H9 (cell line): ENCODE results near the gene PMIS2. TPM values are rescaled to one million over a fixed set of nuclear protein-coding genes. Genes with fewer than 3 reads are reported as not detected.

ENCODE experiments used
- DNase-seq: peaks from one replicate; pipeline ENCODE4 v3.0.0-alpha.2; 2017
- H2AFZ ChIP-seq: one replicate; pipeline ENCODE4 v1.6.1; 2013; ENCODE audit warnings: mild to moderate bottlenecking, low read length, control low read depth, moderate library complexity
- H2AK5ac ChIP-seq: 2 replicates; pipeline ENCODE4 v1.6.1; 2013; ENCODE audit warnings: low read length, control low read depth, mixed read lengths; ENCODE audit not compliant: insufficient read length
- H2BK120ac ChIP-seq: one replicate; pipeline ENCODE4 v1.6.1; 2013; ENCODE audit warnings: low read depth, mild to moderate bottlenecking, low read length, control low read depth, inconsistent platforms; ENCODE audit not compliant: poor library complexity, severe bottlenecking
- H2BK12ac ChIP-seq: 2 replicates; pipeline ENCODE4 v1.6.1; 2013; ENCODE audit warnings: low read length, control low read depth, mixed read lengths, low read depth; ENCODE audit not compliant: insufficient read length
- H2BK15ac ChIP-seq: 2 replicates; pipeline ENCODE4 v1.6.1; 2013; ENCODE audit warnings: low read depth, low read length, control low read depth
- H2BK20ac ChIP-seq: one replicate; pipeline ENCODE4 v1.6.1; 2013; ENCODE audit warnings: low read depth, mild to moderate bottlenecking, low read length, control low read depth, inconsistent platforms; ENCODE audit not compliant: poor library complexity, severe bottlenecking
- H2BK5ac ChIP-seq: 2 replicates; pipeline ENCODE4 v1.6.1; 2013; ENCODE audit warnings: low read length, control low read depth, mixed read lengths; ENCODE audit not compliant: insufficient read length
- H3K14ac ChIP-seq: 2 replicates; pipeline ENCODE4 v1.6.1; 2013; ENCODE audit warnings: low read length, control low read depth; ENCODE audit not compliant: insufficient read depth
- H3K18ac ChIP-seq: 2 replicates; pipeline ENCODE4 v1.6.1; 2013; ENCODE audit warnings: low read depth, mild to moderate bottlenecking, mixed read lengths, low read length, control low read depth; ENCODE audit not compliant: insufficient read length
- H3K23ac ChIP-seq: 2 replicates; pipeline ENCODE4 v1.6.1; 2013; ENCODE audit warnings: low read length, control low read depth, mixed read lengths, low read depth; ENCODE audit not compliant: insufficient read length
- H3K23me2 ChIP-seq: 2 replicates; pipeline ENCODE4 v1.6.1; 2013; ENCODE audit warnings: low read depth, mild to moderate bottlenecking, mixed read lengths, low read length, control low read depth; ENCODE audit not compliant: insufficient read length, poor library complexity, severe bottlenecking
- H3K27ac ChIP-seq: 2 replicates; pipeline ENCODE4 v1.5.1; 2013; ENCODE audit warnings: low read length, control low read depth, mixed read lengths, low read depth; ENCODE audit not compliant: insufficient read length
- H3K27me3 ChIP-seq: 2 replicates; pipeline ENCODE4 v1.6.1; 2013; ENCODE audit warnings: low read length, control low read depth, inconsistent platforms; ENCODE audit not compliant: insufficient read depth
- H3K4ac ChIP-seq: 2 replicates; pipeline ENCODE4 v1.6.1; 2013; ENCODE audit warnings: low read depth, mild to moderate bottlenecking, control low read depth, inconsistent platforms, low read length, moderate library complexity
- H3K4me1 ChIP-seq: 2 replicates; pipeline ENCODE4 v1.6.1; 2013; ENCODE audit warnings: low read length, control low read depth, inconsistent platforms; ENCODE audit not compliant: insufficient read depth
- H3K4me2 ChIP-seq: 2 replicates; pipeline ENCODE4 v1.6.1; 2013; ENCODE audit warnings: low read length, control low read depth, mixed read lengths; ENCODE audit not compliant: insufficient read length, insufficient read depth
- H3K56ac ChIP-seq: 2 replicates; pipeline ENCODE4 v1.6.1; 2013; ENCODE audit warnings: low read depth, mild to moderate bottlenecking, mixed read lengths, low read length, control low read depth; ENCODE audit not compliant: insufficient read length
- H3K79me1 ChIP-seq: 2 replicates; pipeline ENCODE4 v1.6.1; 2013; ENCODE audit warnings: low read depth, mild to moderate bottlenecking, moderate library complexity, low read length, control low read depth, inconsistent platforms; ENCODE audit not compliant: insufficient read depth, poor library complexity, severe bottlenecking
- H3K79me2 ChIP-seq: 2 replicates; pipeline ENCODE4 v1.6.1; 2013; ENCODE audit warnings: low read length, control low read depth, inconsistent platforms; ENCODE audit not compliant: insufficient read depth
- H3K9ac ChIP-seq: 2 replicates; pipeline ENCODE4 v1.6.1; 2013; ENCODE audit warnings: low read length, control low read depth, mixed read lengths; ENCODE audit not compliant: insufficient read length; ENCODE audit errors: extremely low read depth
- H3K9me3 ChIP-seq: one replicate; pipeline ENCODE4 v1.6.1; 2013; ENCODE audit warnings: low read depth, low read length, inconsistent platforms; ENCODE audit not compliant: control insufficient read depth
- H3T11ph ChIP-seq: one replicate; pipeline ENCODE4 v1.6.1; 2013; ENCODE audit warnings: mild to moderate bottlenecking, low read length, control low read depth, inconsistent platforms
- H4K20me1 ChIP-seq: one replicate; pipeline ENCODE4 v1.6.1; 2013; ENCODE audit not compliant: control insufficient read depth, insufficient read length, insufficient read depth
- H4K5ac ChIP-seq: 2 replicates; pipeline ENCODE4 v1.6.1; 2013; ENCODE audit warnings: low read depth, mild to moderate bottlenecking, mixed read lengths, low read length, control low read depth; ENCODE audit not compliant: insufficient read length
- H4K8ac ChIP-seq: replicated peaks from 2 replicates; pipeline ENCODE4 v1.6.1; 2013; ENCODE audit warnings: low read length, control low read depth, mixed read lengths, low read depth; ENCODE audit not compliant: insufficient read length
- H4K91ac ChIP-seq: 2 replicates; pipeline ENCODE4 v1.6.1; 2013; ENCODE audit warnings: low read depth, mild to moderate bottlenecking, moderate library complexity, mixed read lengths, low read length, control low read depth; ENCODE audit not compliant: insufficient read length
- H3K27ac Mint-ChIP-seq, 3 experiments: 2 replicates in 2 of 3; 3 replicates in 1 of 3; pipeline ENCODE4 v1.8.0; 2020 to 2021; ENCODE audit warnings: mixed read lengths in 3 of 3, mild to moderate bottlenecking in 1 of 3, moderate library complexity in 1 of 3
- H3K27me3 Mint-ChIP-seq: 2 replicates; pipeline ENCODE4 v1.8.0; 2021; ENCODE audit warnings: low read depth, mild to moderate bottlenecking, moderate library complexity, mixed read lengths
- H3K36me3 Mint-ChIP-seq, 3 experiments: 2 replicates in 2 of 3; 3 replicates in 1 of 3; pipeline ENCODE4 v1.8.0; 2020 to 2021; ENCODE audit warnings: low read depth in 3 of 3, mixed read lengths in 3 of 3; ENCODE audit not compliant: insufficient read depth in 1 of 3
- H3K4me1 Mint-ChIP-seq, 2 experiments: 2 replicates each; pipeline ENCODE4 v1.8.0; 2020; ENCODE audit warnings: mixed read lengths in 2 of 2
- H3K4me3 Mint-ChIP-seq, 2 experiments: 2 replicates in 1 of 2; 3 replicates in 1 of 2; pipeline ENCODE4 v1.8.0; 2020 to 2021; ENCODE audit warnings: mild to moderate bottlenecking in 2 of 2, mixed read lengths in 2 of 2, moderate library complexity in 1 of 2
- H3K9me3 Mint-ChIP-seq, 2 experiments: 2 replicates in 1 of 2; 3 replicates in 1 of 2; pipeline ENCODE4 v1.8.0; 2020; ENCODE audit warnings: mild to moderate bottlenecking in 2 of 2, mixed read lengths in 2 of 2, moderate library complexity in 1 of 2
- WGBS: extraction: QIAGEN DNeasy Blood & Tissue Kit; methylation state at CpG from one replicate; pipeline ENCODE4 v1.1.7; 2013; ENCODE audit warnings: missing lambda C conversion rate, low lambda C conversion rate, mixed read lengths; ENCODE audit not compliant: insufficient read length; ENCODE audit errors: extremely low coverage; 5-methylcytosine and 5-hydroxymethylcytosine counted together
- total RNA-seq: library from RNA; stranded (reverse); gene quantifications from 2 replicates; pipeline ENCODE4 v1.2.1, GENCODE V29; 2021
- TF ChIP-seq, protein P1 (sequence below): fragments of 200-600 bp; sonication (generic); conservative IDR thresholded peaks from 3 replicates; pipeline ENCODE4 v1.8.0; 2021; ENCODE audit warnings: antibody characterized with exemption, mild to moderate bottlenecking

Gene PMIS2
- total RNA-seq, 1 experiment from 2014 or later: not detected

GRCh38 chr19:35622750-35623149, 36.8 kb downstream of the PMIS2 start:
- no peak for DNase-seq
- TF ChIP-seq, protein P1, sequence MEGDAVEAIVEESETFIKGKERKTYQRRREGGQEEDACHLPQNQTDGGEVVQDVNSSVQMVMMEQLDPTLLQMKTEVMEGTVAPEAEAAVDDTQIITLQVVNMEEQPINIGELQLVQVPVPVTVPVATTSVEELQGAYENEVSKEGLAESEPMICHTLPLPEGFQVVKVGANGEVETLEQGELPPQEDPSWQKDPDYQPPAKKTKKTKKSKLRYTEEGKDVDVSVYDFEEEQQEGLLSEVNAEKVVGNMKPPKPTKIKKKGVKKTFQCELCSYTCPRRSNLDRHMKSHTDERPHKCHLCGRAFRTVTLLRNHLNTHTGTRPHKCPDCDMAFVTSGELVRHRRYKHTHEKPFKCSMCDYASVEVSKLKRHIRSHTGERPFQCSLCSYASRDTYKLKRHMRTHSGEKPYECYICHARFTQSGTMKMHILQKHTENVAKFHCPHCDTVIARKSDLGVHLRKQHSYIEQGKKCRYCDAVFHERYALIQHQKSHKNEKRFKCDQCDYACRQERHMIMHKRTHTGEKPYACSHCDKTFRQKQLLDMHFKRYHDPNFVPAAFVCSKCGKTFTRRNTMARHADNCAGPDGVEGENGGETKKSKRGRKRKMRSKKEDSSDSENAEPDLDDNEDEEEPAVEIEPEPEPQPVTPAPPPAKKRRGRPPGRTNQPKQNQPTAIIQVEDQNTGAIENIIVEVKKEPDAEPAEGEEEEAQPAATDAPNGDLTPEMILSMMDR: no peak
- Histone ChIP-seq H3K79me1 (no peaks in the 10 kb centered on the region), H3K9me3 (no peaks in the 10 kb centered on the region), H3K27me3 (no peaks in the 10 kb centered on the region), H3K4me1 (no peaks in the 10 kb centered on the region), H2AFZ (no peak overlapping the region), H2BK120ac (no peak overlapping the region), H3K27ac (no peak overlapping the region), H4K8ac (no peak overlapping the region), H3K18ac (no peak overlapping the region), H3K23ac (no peak overlapping the region), H3K56ac (no peak overlapping the region), H4K20me1 (no peaks in the 10 kb centered on the region), H4K91ac (no peak overlapping the region), H2BK12ac (no peak overlapping the region), H2BK5ac (no peak overlapping the region), H2AK5ac (no peak overlapping the region), H3K4ac (no peak overlapping the region), H3K14ac (no peak overlapping the region), H4K5ac (no peak overlapping the region), H3K23me2 (no peaks in the 10 kb centered on the region), H3K79me2 (no peaks in the 10 kb centered on the region), H2BK15ac (no peak overlapping the region), H3T11ph (no peak overlapping the region), H3K9ac (no peak overlapping the region), H3K4me2 (no peak overlapping the region), H2BK20ac (no peak overlapping the region)
- Mint-ChIP-seq H3K27ac (no peak overlapping the region; a peak in 1 of 7 replicates), H3K4me1 (no peaks in the 10 kb centered on the region), H3K27me3 (no peaks in the 10 kb centered on the region; the same call in 1 of the 2 replicates), H3K9me3 (no peaks in the 10 kb centered on the region), H3K4me3 (no peak overlapping the region), H3K36me3 (peaks cover 8 to 30% (median 17%) of the 10 kb centered on the region in 3 experiments; a peak in 6 of 7 replicates)
- no CpG with 5 or more reads among the region's 13 CpGs for WGBS
